GM18526 (cell line): Measurements from ENCODE around the gene METTL25B.

Experiments used
- POLR2A ChIP-seq: IDR thresholded peaks from 3 replicates; pipeline ENCODE4 v1.6.1; 2011; ENCODE audit not compliant: insufficient read length; ENCODE audit errors: extremely low read depth

The METTL25B gene

GRCh38 chr1:156693848-156694689 lies 34.2 kb upstream of the METTL25B start:
- TF ChIP-seq POLR2A: no peak

- no peak for TF ChIP-seq POLR2A
Measured at GRCh38 chr1:156694690-156694962, 33.6 kb upstream of the METTL25B start.

- TF ChIP-seq POLR2A: no peak
Measured at GRCh38 chr1:156696755-156697154, 31.5 kb upstream of the METTL25B start.

- no peak for TF ChIP-seq POLR2A
Measured at GRCh38 chr1:156697481-156697880, 30.8 kb upstream of the METTL25B start.

- TF ChIP-seq POLR2A: no peak
Measured at GRCh38 chr1:156698995-156699394, 29.3 kb upstream of the METTL25B start.

- TF ChIP-seq POLR2A: no peak
Measured at GRCh38 chr1:156700736-156701531, 27.3 kb upstream of the METTL25B start.

GRCh38 chr1:156703336-156703735 lies 24.9 kb upstream of the METTL25B start:
- no peak for TF ChIP-seq POLR2A

- TF ChIP-seq POLR2A: no peak
Measured at GRCh38 chr1:156703741-156704140, 24.5 kb upstream of the METTL25B start.

GRCh38 chr1:156704166-156704711 lies 24.0 kb upstream of the METTL25B start:
- TF ChIP-seq POLR2A: no peak

GRCh38 chr1:156704930-156705320 lies 23.3 kb upstream of the METTL25B start:
- TF ChIP-seq POLR2A: no peak

GRCh38 chr1:156705321-156705917 lies 22.9 kb upstream of the METTL25B start, which contains the start of gene CRABP2:
TSS of gene CRABP2 (minus strand) at chr1:156705583. CDS start at chr1:156705446, 137 bp downstream.
- no peak for TF ChIP-seq POLR2A

GRCh38 chr1:156705918-156706656 lies 22.2 kb upstream of the METTL25B start:
- no peak for TF ChIP-seq POLR2A

GRCh38 chr1:156706657-156707416 lies 21.4 kb upstream of the METTL25B start:
- no peak for TF ChIP-seq POLR2A
